ENCODE data around the gene TRIM32.

TRIM32 gene

DNA sequence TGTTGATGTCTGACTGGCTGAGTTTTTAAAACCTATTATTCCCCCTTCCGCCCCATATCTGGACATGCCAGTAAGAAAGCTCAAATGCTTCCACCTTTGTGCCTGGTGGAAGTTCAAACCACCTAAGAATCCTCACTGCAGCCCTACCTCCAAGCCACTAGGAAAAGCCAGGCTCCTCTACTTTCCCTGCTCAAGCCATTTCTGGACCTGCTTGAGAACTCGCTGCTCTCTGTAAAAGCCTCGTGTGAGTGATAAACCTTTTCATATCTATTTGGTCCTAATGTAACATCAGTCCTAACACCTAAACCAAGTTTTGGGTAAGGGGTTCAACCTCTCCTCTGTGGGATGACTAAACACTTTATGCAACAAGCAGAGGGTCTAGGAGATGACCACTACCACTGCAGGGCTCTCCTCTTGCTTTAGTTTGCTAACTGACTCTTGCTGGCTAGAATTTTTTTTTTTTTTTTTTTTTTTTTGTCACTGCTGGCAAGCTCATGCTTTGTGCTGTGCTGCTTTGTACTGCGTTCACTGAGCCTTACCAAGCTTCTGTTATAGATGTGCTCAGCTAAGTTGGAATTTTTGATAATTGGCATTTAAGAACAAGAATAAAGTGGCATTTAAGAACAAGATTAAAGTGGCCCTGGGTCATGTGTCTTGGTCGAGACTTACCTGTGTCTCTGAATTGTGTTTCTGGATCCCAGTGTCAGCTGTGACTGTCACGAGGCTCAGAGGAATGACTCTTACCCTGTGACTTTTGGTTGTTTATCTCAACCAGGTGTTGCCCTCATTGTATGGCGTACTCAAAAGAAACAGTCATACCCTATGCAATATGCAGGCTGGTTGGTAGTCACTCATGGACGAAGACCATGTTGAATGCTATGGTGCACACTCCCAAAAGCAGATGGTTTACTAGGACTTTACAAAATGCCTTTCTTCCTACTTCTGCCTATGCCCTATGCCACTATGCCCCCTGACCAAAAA lies 19.5 kb downstream of the TRIM32 start:
- DNase-seq, result no peak

DNA sequence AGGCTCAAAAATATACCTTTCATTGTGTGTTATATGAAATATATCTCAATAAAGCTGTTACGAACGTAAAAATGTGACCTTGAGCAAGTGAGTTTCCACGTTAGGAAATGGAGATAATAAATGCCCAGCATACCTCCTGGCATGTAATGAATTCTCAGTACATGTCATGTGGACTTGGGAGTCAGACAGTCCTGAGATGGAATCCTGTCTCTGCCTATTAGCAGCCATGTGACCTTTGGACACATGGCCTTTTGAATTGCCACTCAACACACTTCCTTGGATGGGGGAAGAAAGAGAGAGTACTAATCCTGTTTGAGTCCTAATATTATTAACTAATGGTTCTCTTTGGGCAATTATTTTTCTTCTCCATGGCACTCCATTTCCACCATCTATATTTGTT lies 25.7 kb downstream of the TRIM32 start:
- DNase-seq, result no peak

DNA sequence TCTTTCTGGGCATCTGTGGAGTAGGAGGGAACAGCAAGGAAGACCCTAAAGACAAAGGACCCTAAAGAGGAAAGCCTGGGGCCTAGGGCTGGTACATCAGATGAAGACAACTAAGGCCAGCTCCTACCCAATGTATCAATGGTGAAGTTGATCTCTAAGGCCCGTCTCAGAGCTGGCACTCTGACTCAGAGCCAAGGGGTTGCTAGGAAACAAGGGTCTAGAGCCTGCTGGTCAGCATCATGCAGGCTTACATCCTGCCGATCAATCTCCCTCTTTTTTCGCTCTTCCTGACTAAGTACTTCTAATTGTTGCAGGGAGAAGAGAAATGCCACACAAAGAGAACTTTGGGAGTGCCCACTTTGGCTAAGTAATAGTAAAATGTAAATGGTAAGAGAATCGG lies 26.2 kb downstream of the TRIM32 start:
- no peak for DNase-seq

DNA sequence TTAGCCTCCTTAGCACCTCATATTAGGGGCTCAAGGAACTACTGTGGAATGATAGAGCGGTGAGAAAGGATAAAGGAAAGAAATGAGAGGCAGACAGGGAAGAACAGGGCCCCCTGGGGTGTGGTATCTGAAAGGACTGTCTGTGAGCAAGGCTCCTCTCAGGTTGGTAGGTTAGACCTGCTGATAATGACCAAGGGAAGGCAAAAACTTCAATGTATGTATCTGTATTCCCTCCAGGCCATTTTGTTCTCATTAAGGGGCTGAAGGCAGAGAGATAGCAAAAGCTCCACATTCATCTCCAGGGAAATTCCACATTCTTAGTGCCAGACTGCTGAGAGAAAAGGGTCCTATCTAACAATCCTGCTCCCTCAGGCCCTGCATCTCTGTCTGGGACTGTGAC lies 28.6 kb downstream of the TRIM32 start:
- no peak for DNase-seq

DNA sequence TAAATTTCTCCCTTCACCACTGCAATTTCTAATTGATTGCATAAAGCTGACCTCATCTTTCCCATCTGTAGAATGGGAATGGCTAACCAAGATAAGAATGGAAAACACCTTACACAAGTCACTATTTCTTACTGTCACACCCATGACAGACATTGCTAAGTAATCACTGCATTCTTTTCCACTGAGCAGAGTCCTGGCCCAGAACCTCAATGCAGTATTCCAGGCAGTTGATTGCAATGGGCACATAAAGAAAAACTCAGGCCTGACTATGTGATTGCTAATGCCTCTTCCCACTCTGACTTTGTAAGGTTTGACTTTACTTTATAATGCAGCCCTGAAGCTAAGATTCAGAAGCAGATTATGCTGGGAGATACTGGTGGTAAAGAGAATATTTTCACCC lies 29.3 kb downstream of the TRIM32 start:
- DNase-seq, result no peak

DNA sequence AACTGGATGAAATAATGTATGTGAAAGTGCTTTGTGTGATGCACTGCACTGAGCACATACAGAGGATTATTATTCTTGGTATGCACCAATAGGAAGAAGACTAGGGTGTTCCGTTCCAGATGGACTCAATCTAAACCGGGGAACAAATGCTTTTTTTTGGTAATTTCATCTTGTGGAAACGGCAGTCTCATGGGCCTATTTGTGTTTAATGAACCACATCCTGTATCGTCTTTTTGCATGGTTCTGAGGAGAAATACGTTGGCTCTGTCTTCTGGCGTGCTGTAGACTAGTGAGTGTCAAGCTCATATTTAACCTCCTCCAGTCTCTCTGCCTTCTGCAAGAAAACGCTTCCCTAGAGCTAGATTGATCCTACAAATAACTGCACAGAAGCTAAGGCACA lies 30.0 kb downstream of the TRIM32 start:
- DNase-seq, result no peak

DNA sequence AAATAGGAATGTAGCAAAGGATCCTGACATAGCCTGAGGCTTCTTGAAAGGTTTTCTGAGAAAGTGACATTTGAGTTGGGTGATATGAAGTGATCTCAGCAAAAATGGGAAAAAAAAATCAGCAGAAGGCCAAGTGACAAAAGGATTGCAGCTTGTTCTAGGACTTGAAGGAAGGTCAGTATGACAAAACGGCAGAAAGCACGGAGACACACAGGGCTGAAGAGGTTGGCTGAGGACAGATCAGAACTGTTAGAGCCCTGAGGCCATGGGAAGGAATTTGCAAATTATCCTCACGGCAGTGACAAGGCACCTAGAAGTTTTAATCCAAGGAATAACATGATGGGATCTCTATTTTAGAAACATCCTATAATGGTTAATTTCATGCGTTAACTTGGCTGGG lies 31.0 kb downstream of the TRIM32 start:
- no peak for DNase-seq

DNA sequence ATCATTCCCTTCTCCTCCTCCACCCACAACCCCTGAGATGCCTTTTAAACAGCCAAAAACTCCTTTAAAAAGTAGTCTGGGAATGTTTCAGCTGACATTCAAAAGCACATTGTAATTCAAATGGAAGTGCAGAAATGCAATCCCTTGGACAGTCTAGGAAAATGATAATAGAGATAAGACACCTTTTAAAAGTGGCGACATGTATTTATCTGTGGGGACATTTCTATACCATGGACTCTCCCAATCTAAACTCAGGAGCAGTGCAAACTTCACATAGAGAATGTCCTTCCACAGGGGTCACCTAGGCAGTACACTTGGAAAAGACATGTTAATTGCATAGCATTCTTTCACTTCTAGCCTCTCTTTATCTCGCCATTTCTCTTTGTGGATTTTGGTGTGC lies 33.0 kb downstream of the TRIM32 start:
- no peak for DNase-seq

DNA sequence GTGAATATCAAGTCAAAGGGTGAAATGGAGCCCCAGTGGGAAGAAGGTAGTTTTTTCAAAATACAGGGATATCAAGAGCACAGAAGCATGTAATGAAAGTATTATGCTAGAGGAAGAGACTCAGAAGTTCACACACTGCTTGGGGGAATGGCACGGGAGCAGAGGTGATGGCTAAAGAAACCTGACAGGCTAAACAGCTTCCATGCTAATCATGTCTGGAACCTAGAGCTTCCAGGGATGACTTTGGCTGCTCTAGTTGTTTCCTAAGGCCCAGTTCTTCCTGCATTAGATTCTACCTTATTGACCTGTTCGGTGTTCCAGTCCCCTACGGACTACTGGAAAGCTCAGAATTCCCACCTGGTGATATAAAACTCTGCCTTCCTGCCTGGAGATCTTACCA lies 34.3 kb downstream of the TRIM32 start:
- DNase-seq, result no peak

DNA sequence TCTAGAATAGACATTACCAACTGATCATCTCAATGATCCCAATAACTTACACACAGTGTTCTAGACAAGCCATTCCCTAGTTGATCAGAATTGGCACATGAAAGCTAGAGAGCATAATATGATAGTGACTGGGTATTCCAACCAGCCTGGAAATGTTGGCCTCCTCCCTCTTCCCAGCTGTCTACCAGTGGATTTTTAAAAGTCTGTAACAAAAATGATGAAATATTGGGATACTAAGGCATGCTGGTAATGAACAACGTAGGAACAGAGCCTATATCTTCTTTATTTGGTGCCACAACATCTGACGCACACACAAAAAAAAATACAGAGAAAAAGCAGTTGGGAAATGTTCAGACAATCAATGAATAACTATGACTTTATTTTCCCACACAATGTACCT lies 34.8 kb downstream of the TRIM32 start:
- DNase-seq, result no peak

DNA sequence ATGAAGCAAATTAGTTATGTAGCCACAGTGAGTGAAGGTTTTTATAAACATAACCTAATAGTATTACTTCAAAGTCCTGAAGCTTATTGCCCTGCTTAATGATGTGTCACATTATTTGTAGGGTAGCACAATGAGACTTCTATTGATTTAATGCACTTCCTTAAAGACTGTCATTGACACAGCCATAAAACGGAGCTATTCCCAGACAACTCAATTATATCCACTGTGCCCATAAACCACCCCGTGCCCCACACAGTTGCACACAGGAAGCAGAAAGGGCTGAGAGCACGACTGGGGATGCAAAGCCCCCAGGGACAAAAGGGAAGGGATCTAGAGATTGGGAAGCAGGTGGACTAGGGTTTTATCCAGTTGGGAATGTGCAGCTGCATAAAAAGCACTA lies 37.0 kb downstream of the TRIM32 start:
- DNase-seq, result no peak

DNA sequence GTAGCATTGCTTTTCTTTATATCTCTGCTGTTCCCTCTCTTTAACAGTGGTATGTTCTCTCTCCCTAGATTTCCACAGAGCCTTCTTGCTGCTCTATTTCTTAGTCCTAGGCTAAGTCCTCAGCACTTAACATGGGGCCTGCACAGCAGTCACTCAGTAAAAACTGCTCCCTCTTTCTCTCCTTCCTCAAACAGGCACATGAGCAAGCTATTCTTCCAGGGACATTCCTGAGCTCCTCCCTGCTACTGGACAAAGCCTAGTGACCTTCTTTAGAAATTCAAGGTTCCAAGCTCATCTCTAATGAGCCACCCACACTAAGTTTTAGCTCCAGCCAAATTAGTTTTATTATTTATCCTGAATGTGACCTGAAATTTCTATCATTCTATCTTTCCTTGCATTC lies 39.5 kb downstream of the TRIM32 start:
- no peak for DNase-seq

DNA sequence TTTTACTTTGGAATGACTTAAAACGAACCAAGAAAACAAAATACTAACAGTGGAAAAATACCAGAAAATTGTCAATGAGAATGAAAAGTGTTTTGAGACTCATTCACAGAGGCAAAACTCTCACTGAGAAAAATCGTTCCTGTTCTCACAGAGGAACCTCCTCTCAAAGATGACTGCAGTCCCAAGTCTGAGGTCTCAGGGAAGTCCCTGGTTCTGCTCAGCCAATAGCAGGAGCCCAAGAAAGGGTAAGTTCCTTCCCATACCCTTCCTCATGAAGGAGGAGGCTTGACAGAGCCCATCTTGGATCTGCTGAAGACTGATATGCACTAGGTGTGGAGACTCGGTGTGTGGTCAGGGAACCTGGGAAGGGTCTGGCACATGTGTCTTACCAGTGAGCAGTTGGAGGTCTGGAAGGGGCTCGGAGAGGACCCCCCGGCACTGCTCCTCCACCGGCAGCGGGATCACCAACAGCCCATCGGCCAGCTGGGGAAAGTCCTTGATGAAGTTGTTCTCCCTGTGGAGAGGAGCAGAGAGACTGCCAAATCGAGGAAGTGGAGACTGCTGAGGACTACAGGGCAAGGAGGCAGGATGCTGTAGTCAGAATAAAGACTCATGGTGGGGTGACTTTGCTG lies 46.0 kb downstream of the TRIM32 start:
- no peak for DNase-seq

DNA sequence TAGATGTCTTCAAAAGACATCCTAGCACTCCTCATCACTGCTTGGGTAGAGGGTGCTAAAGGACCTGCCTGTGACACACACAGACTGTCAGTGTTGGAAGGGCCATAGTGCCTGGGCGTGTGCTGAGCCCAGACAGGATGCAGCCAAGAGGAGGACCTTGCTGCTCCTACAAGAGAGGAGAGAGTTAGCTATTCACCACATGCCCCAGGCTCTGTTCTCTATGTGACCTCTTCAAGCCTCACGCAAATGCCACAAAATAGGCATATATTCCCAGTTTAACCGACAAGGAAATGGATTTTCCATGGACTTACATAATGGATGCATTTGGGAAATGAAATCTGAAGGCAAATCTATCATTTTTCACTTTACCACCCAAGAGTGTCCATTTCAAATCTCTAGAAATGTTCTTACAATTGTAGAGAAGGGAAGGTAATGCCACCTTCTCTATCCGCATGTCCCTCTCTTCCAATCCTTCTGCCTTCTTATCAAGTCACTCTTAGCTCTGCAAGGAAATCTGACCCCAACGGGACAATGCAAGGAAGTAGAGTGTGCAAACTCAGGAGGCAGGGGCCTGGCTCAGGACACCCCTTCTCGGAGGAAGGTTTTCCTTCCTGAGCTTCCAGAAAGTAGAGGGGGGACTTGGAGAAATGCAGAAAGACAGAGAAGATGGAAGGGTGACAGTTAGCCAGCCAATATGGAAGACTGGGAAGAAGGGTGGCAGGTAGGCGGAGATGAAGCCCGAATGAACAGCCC lies 49.5 kb downstream of the TRIM32 start:
- DNase-seq, result no peak

DNA sequence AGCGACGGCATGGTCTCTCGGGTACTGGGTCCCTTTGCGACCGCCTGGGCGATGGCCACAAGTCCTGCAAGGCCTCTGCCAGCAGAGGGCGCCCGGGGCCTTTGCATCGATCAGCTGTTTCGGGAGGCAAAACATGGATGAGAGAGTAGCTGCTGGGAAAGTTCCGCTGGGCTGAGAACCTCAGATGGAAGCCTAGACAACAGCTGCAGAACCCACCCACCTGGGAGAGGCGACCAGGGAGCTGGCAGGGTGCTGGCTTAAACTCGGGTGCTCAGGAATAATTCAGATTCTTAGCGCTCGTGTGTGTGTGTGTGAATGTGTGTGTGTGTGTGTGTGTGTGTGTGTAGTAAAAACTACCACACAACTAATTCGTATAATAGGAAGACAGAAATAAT lies 50.0 kb downstream of the TRIM32 start:
- peak; percentile 14 for DNase-seq

DNA sequence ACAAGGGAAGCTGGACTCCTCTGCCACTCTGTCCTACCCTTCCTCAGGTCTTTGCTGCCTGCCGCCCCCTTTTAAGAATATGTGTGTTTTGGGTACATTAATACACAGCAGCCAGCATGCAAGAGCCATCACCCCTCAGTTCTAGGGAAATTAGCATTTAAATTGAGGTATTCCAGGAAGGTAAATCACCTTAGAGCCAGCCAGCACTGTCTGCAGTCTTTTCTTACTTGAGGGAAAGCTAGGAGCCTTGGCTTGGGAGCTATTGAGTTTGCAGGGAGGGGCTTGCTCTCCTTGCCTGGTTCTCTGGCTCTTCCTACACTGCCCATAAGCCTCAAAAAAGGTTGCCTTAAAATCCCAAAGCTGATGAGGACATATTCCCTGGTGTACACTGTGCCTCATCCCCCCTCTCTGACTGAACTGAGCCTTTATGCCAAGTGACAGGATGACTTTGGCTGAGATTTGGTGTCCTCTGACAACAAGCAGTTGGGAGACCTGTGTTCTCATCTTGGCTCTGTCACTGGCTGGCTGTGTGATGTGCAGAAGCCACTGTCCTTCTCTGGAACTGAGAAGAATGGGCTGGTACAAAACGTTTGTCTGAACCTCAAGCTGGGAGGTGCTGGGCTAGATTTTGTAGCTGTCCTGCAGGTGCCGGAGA lies 54.1 kb downstream of the TRIM32 start:
- DNase-seq, result no peak

DNA sequence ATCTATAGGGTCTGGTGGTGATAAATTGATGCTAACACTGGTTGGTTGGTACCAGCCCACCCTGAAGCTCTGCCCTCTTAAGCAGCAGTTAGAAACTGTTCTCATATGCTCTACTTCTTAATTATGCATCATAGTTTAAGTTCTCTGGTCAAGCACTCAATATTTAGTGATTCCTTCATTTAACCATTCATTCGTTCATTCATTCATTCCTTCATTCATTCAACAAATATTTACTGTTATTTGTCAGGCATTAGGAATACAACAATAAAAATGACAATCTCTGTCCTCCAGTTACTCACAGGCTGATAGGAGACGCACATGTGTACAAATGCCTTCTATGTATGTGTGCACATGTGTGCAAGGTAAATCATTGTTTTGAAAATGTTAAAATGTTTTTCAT lies 54.6 kb downstream of the TRIM32 start:
- no peak for DNase-seq

DNA sequence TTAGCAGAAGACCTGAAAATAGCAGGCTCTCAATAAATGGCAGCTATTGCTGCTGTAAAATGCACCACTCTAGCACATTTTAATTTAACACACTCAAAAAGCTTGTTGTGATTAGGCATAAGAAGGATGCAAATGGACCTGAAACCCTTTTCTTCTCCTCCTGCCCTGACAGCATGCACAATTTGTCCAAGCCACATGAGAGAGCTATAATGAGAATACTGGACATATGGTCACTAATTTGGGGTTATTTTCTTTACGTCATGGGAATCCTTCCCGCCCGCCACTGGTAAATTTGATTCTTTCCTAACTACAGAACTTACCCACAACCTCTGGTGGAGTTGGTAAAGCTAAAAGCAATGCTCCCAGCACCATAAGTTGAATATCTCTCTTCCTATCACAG lies 62.1 kb downstream of the TRIM32 start:
- DNase-seq, result no peak

DNA sequence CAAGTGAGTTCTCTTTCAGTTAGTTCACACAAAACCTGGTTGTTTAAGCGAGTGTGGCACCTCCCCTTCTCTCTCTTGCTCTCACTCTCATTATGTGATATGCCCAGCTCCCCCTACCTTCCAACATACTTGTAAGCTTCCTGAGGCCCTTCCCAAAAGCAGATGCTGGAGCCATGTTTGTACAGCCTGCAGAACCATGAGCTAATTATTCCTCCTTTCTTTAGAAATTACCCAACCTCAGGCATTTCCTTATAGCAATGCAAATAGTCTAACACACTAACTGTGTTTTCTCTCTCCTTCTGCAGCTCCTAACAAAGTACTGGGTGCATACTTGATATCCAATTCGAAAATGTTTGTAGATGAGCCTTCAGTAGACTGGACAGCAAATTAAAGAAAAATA lies 62.7 kb downstream of the TRIM32 start:
- DNase-seq, result no peak

DNA sequence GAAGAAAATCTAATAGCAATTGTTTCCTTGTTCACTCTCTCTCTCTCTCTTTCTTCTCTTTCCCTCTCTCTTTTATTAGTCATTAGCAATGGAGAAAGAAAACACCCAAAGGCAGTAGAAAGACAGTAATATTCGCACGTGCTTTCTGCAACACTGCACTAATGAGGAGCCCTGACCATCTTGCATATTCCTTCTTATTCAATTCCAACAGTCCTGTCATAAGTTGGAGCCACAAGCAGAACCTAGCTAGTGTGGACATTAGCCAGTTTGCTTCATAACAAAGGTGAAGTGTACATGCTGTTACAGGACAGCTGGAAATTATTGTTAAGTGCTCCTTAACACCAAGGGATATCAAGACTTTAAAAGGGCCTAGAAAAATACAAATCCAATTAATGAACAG lies 63.4 kb downstream of the TRIM32 start:
- DNase-seq, result no peak
